T-helper 2 cell treated with Interferon-gamma antibody and Interleukin-4, amounts not matched to agents 5 μg/mL and 100 μg/mL, for 36 hours (primary cell): ENCODE data around the gene EFTUD2.
"Not testable (repeated sequence)": the region's sequence is repeated elsewhere in the genome, so short reads cannot be mapped to it uniquely, and the experiment has no call there.

Experiments
- DNase-seq: peaks from one replicate; pipeline ENCODE4 v3.0.0; 2021; ENCODE audit warnings: low spot score
- H3K27ac Mint-ChIP-seq: one replicate; pipeline ENCODE4 v1.8.0; 2021; ENCODE audit warnings: mild to moderate bottlenecking, mixed read lengths
- H3K27me3 Mint-ChIP-seq: one replicate; pipeline ENCODE4 v1.8.0; 2021; ENCODE audit warnings: low read depth, mixed read lengths
- H3K36me3 Mint-ChIP-seq: one replicate; pipeline ENCODE4 v1.8.0; 2021; ENCODE audit warnings: low read depth, mixed read lengths
- H3K4me1 Mint-ChIP-seq: one replicate; pipeline ENCODE4 v1.8.0; 2021; ENCODE audit warnings: low read depth, mixed read lengths
- H3K4me3 Mint-ChIP-seq: one replicate; pipeline ENCODE4 v1.8.0; 2022; ENCODE audit warnings: mild to moderate bottlenecking, moderate library complexity, mixed read lengths
- H3K9me3 Mint-ChIP-seq: one replicate; pipeline ENCODE4 v1.8.0; 2021; ENCODE audit warnings: mixed read lengths

The EFTUD2 gene

GRCh38 chr17:44827863-44828262, 71.4 kb downstream of the EFTUD2 start:
- Mint-ChIP-seq H3K27ac (no peak overlapping the region), H3K4me1 (peaks cover 9% of the 10 kb centered on the region), H3K27me3 (peaks cover 53% of the 10 kb centered on the region), H3K9me3 (no peaks in the 10 kb centered on the region), H3K4me3 (no peak overlapping the region), H3K36me3 (no peaks in the 10 kb centered on the region)
- no peak for DNase-seq

GRCh38 chr17:44826123-44826790, 73.0 kb downstream of the EFTUD2 start:
- Mint-ChIP-seq H3K36me3 (no peaks in the 10 kb centered on the region), H3K27ac (no peak overlapping the region), H3K27me3 (peaks cover 37% of the 10 kb centered on the region), H3K4me3 (no peak overlapping the region), H3K9me3 (no peaks in the 10 kb centered on the region), H3K4me1 (peaks cover 9% of the 10 kb centered on the region)
- DNase-seq, result no peak

DNA sequence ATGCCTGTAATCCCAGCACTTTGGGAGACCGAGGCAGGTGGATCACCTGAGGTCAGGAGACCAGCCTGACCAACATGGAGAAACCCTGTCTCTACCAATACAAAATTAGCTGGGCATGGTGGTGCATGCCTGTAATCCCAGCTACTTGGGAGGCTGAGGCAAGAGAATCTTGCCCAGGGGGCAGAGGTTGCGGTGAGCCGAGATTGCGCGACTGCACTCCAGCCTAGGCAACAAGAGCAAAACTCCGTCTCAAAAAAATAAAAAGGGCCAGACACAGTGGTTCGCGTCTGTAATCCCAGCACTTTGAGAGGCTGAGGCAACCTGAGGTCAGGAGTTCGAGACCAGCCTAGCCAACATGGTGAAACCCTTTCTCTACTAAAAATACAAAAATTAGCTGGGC, 74.0 kb downstream of the EFTUD2 start:
- DNase-seq, H3K4me3 Mint-ChIP-seq, H3K36me3 Mint-ChIP-seq, H3K4me1 Mint-ChIP-seq, H3K27ac Mint-ChIP-seq, H3K9me3 Mint-ChIP-seq: not testable (repeated sequence)
- H3K27me3 Mint-ChIP-seq, result peaks cover 27% of the 10 kb centered on the region

DNA sequence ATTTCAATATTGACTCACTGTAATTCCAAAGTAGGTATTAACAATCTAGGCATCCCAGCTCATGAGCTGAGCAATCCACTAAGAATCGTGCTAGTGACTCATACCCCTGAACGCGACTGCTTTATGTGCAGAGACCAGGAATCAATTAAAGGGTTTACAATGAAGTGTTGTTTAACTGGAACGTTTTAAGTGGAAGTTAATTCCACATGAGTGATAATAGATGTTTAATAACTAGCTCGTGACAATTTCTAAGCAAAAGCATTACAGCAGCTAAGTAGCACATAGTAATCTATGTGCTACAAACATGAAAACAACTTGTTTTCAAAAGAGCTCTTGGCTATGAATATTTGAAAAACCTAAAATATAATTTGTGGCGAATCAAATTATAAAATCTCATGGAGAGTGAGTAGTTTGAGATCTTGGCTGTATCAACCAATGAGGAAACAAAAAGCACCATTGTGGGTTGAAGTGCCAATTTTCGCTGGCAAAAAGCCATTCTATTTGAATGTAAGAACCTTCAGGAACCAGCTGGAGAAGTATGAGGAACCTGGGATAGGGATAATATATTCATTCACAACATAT, 78.5 kb downstream of the EFTUD2 start:
- H3K27me3 Mint-ChIP-seq, result no peaks in the 10 kb centered on the region
- H3K4me3 Mint-ChIP-seq, result no peak overlapping the region
- no peaks in the 10 kb centered on the region for H3K9me3 Mint-ChIP-seq
- no peaks in the 10 kb centered on the region for H3K4me1 Mint-ChIP-seq
- no peak overlapping the region for H3K27ac Mint-ChIP-seq
- no peaks in the 10 kb centered on the region for H3K36me3 Mint-ChIP-seq
- no peak for DNase-seq

DNA sequence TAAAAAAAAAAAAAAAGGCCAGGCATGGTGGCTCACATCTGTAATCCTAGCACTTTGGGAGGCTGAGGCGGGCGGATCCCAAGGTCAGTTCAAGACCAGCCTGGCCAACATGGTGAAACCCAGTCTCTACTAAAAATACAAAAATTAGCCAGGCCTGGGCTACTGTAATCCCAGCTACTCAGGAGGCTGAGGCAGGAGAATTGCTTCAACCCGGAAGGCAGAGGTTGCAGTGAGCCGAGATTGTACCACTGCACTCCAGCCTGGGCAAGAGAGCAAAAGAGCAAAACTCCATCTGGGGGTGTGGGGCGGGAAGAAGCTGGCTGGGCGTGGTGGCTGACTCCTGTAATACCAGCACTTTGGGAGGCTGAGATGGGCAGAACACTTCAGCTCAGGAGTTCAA, 80.7 kb downstream of the EFTUD2 start:
- H3K4me3 Mint-ChIP-seq, H3K9me3 Mint-ChIP-seq, H3K4me1 Mint-ChIP-seq, H3K27me3 Mint-ChIP-seq, DNase-seq, H3K36me3 Mint-ChIP-seq, H3K27ac Mint-ChIP-seq: not testable (repeated sequence)

- Mint-ChIP-seq H3K36me3 (no peaks in the 10 kb centered on the region), H3K4me1 (no peaks in the 10 kb centered on the region), H3K27me3 (no peaks in the 10 kb centered on the region), H3K4me3 (no peak overlapping the region), H3K9me3 (no peaks in the 10 kb centered on the region), H3K27ac (no peak overlapping the region)
- DNase-seq, result no peak
Observed at GRCh38 chr17:44812263-44812662, 87.0 kb downstream of the EFTUD2 start.

- H3K4me3 Mint-ChIP-seq, H3K9me3 Mint-ChIP-seq, H3K27me3 Mint-ChIP-seq, H3K4me1 Mint-ChIP-seq, H3K27ac Mint-ChIP-seq, DNase-seq, H3K36me3 Mint-ChIP-seq: not testable (repeated sequence)
Observed at GRCh38 chr17:44808656-44809388, 90.4 kb downstream of the EFTUD2 start.

DNA sequence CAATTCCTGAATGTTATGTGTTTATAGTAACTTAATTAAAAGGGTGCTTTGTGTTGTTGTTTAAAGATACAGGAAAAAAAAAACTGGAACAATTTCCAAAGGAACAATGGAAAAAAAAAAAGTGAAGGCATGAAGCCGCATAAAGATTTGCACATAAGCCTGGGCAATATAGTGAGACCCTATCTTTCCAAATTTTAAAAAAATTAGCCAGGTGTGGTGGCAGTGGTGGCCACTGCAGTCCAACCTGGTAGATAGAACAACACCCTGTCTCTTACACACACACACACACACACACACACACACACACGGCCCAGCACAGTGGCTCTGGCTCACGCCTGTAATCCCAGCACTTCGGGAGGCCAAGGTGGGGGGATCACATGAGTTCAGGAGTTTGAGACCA, 91.1 kb downstream of the EFTUD2 start:
- H3K4me3 Mint-ChIP-seq, result no peak overlapping the region

GRCh38 chr17:44807817-44808155, 91.5 kb downstream of the EFTUD2 start:
- Mint-ChIP-seq H3K27me3 (peaks cover 6% of the 10 kb centered on the region), H3K9me3 (no peaks in the 10 kb centered on the region), H3K4me3 (no peak overlapping the region), H3K27ac (no peak overlapping the region), H3K36me3 (no peaks in the 10 kb centered on the region), H3K4me1 (no peaks in the 10 kb centered on the region)
- no peak for DNase-seq

More for the DNA sequence above, 91.1 kb downstream of the EFTUD2 start:
- Mint-ChIP-seq H3K4me1 (no peaks in the 10 kb centered on the region), H3K9me3 (no peaks in the 10 kb centered on the region), H3K27me3 (peaks cover 5% of the 10 kb centered on the region), H3K36me3 (no peaks in the 10 kb centered on the region), H3K27ac (no peak overlapping the region)
- no peak for DNase-seq

DNA sequence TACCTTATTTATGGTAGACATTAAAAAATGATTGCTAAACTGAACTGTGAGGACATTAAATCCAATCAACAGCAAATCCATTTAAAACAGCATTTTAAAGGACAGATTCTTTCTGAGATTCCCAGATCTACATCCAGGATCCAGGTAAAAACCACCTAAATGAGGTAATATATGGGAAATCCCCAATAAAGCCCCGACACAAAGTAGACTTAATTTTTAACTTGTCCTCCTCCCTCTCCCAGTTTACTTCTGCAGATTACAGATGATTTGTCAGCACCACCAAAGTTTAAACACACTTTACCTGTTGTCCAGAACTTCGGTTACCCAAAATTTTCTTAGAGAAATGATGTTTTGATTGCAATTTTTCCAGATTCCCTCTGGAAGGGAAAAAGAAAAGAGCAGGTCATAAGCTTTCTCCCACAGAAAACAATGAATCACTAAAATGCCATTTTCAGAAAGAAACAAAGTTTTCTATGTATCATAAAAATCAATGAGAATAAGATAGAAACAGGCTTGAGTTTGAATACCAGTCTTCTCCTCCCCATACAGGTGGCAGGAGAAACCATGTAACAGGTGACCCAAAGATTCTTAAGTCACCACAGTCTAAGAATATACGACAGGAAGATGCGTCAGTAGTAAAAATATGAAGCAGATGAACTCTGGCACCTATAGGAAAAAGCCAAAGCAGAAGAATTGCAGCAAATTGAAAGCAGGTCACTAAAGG, 92.0 kb downstream of the EFTUD2 start:
- peaks cover 6% of the 10 kb centered on the region for H3K27me3 Mint-ChIP-seq
- H3K4me3 Mint-ChIP-seq, result no peak overlapping the region
- H3K9me3 Mint-ChIP-seq, result no peaks in the 10 kb centered on the region
- H3K36me3 Mint-ChIP-seq, result no peaks in the 10 kb centered on the region
- no peak overlapping the region for H3K27ac Mint-ChIP-seq
- DNase-seq, result no peak
- H3K4me1 Mint-ChIP-seq, result no peaks in the 10 kb centered on the region

DNA sequence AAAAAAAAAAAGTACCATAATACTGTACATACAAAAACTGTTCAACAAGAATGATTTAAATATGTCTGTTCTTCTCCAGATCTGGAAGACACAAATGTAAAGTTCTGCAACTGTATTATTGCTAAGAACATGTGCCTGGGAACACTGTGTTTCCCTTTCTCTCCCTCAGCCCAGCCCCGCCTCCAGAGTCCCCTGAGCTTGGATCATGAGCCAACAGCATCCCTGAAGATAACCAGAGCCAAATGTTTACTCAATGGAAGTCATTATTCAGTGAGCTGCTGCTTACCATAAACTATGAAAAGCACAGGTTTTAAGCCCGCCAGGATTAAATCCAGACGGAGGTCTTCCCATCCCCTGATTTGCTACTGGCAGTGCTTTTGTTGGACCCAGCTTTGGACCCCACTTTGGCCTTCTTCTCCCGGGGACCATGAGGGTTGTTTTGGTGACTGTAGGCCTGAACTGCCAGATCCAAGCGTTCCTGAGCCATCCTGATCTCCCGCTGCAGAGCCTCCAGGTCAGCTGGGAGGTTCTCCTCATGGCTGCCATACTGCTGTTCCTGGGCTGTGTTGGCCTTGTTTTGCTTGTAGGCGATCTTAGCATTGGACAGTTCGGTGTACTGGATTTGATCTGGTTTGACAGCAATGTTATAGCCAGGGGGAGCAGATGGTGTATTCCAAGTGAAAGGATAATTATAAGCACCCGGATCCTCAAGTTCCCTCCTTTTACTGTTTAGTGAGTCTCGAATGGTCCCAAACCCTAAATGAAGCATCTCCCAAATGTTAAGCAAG, 94.7 kb downstream of the EFTUD2 start:
- Mint-ChIP-seq H3K27ac (no peak overlapping the region), H3K27me3 (peaks cover 6% of the 10 kb centered on the region)

DNA sequence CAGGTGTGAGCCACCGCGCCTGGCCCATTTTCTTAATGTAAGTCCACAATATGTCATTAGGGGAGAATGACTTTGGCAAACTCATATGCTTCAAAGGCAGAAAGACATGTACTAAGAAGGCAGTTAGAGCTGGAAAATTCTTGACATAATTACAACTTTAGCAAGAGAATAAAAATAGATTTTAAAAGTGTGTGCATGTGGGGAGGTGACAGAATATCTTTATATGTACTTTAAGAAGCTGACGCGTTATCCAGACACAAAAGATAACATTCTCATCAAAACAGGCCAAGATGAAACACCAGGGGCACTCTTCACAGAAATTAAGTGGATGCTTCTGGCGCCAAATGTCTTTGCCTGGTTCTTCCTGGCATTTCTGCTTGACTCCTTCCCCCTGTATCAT, 97.4 kb downstream of the EFTUD2 start:
- Mint-ChIP-seq H3K9me3 (no peaks in the 10 kb centered on the region), H3K27me3 (peaks cover 9% of the 10 kb centered on the region), H3K36me3 (no peaks in the 10 kb centered on the region), H3K27ac (no peak overlapping the region), H3K4me3 (no peak overlapping the region), H3K4me1 (peaks cover 12% of the 10 kb centered on the region)
- DNase-seq, result no peak

More for the DNA sequence above, 94.7 kb downstream of the EFTUD2 start:
- no peaks in the 10 kb centered on the region for H3K4me1 Mint-ChIP-seq
- H3K9me3 Mint-ChIP-seq, result no peaks in the 10 kb centered on the region
- DNase-seq, result no peak
- no peaks in the 10 kb centered on the region for H3K36me3 Mint-ChIP-seq
- no peak overlapping the region for H3K4me3 Mint-ChIP-seq
